HCT116 (cell line): ENCODE measurements around the gene ADAMTS9. TPM values are rescaled to one million over a fixed set of nuclear protein-coding genes. Genes with fewer than 3 reads are reported as not detected.

Experiments used
- ATAC-seq: fragments of 200-7000 bp; cut with Tn5 transposase; 2 replicates; pipeline ENCODE4 v1.9.1; 2020; ENCODE audit warnings: mild to moderate bottlenecking, moderate library complexity
- BruUV-seq: library from RNA; stranded (reverse); fragments of 400-500 nt; replicated peaks from 2 replicates; lab custom pipeline; 2021; lab: Mats Ljungman, UMichigan
- CTCF ChIA-PET: fragments of 300-600 bp; sonication (Branson Sonifier 250); formaldehyde crosslinking; loops from one replicate; lab custom pipeline; 2021; ENCODE audit warnings: antibody characterized with exemption; lab: Charles Lee
- POLR2A ChIA-PET: fragments of 300-600, 350-600 bp; sonication (Branson Sonifier 250); formaldehyde crosslinking; loops from one replicate; lab custom pipeline; 2021; ENCODE audit warnings: antibody characterized with exemption; lab: Charles Lee
- RAD21 ChIA-PET, 2 experiments: fragments of 300-600 bp; sonication (Branson Sonifier 250); formaldehyde crosslinking; loops; one replicate each; lab custom pipeline; 2023; ENCODE audit warnings: low total read pairs in 2 of 2; ENCODE audit not compliant: uncharacterized antibody in 2 of 2, unreplicated experiment in 2 of 2, low non-redundant PET in 1 of 2; lab: Charles Lee
- DNase-seq: peaks from one replicate; pipeline ENCODE4 v3.0.0-alpha.2; 2010; ENCODE audit warnings: low read depth, low spot score
- H2AFZ ChIP-seq: fragments of 200-600 bp; shearing (Covaris generic), sonication (generic); 2 replicates; pipeline ENCODE4 v1.6.1; 2017; ENCODE audit warnings: low read depth, mixed run types, mixed read lengths, antibody characterized with exemption, low read length; ENCODE audit not compliant: poor library complexity, severe bottlenecking
- H3K27ac ChIP-seq: 2 replicates; pipeline ENCODE4 v1.5.1; 2012; ENCODE audit warnings: low read depth, low read length
- H3K27me3 ChIP-seq: fragments of 200-600 bp; sonication (generic); 2 replicates; pipeline ENCODE4 v1.6.1; 2016; ENCODE audit warnings: mixed run types, low read length, mixed read lengths; ENCODE audit not compliant: insufficient read depth
- H3K36me3 ChIP-seq, 2 experiments: fragments of 200-500 bp in 1 of 2; fragments of 200-600 bp in 1 of 2; sonication (Bioruptor generic) in 1 of 2; sonication (generic) in 1 of 2; 2 replicates each; pipeline versions ENCODE4 v1.5.1 to v1.6.1; 2014 to 2016; ENCODE audit warnings: low read length in 2 of 2, inconsistent platforms in 1 of 2, mixed read lengths in 1 of 2, mixed run types in 1 of 2; ENCODE audit not compliant: insufficient read depth in 2 of 2, control insufficient read depth in 1 of 2
- H3K4me1 ChIP-seq, 2 experiments: fragments of 200-600 bp in 1 of 2; sonication (generic) in 1 of 2; 2 replicates each; pipeline versions ENCODE4 v1.5.1 to v1.6.1; 2012 to 2017; ENCODE audit warnings: low read length in 2 of 2, inconsistent platforms in 1 of 2, mild to moderate bottlenecking in 1 of 2, mixed read lengths in 1 of 2, mixed run types in 1 of 2, moderate library complexity in 1 of 2; ENCODE audit not compliant: insufficient read depth in 2 of 2, control insufficient read depth in 1 of 2
- H3K4me2 ChIP-seq: fragments of 200-600 bp; sonication (generic); 2 replicates; pipeline ENCODE4 v1.6.1; 2017; ENCODE audit warnings: mixed run types, low read length, mixed read lengths
- H3K4me3 ChIP-seq, 2 experiments: fragments of 200-600 bp in 1 of 2; sonication (generic) in 1 of 2; replicated peaks in 1 of 2; 2 replicates each; pipeline ENCODE4 v1.5.1; 2011 to 2016; ENCODE audit warnings: low read length in 2 of 2, control low read depth in 1 of 2, low read depth in 1 of 2, mild to moderate bottlenecking in 1 of 2, mixed read lengths in 1 of 2, mixed run types in 1 of 2
- H3K79me2 ChIP-seq: fragments of 200-600 bp; sonication (generic); 2 replicates; pipeline ENCODE4 v1.6.1; 2017; ENCODE audit warnings: mild to moderate bottlenecking, mixed run types, low read length, moderate library complexity, mixed read lengths; ENCODE audit not compliant: insufficient read depth
- H3K9ac ChIP-seq: fragments of 200-600 bp; sonication (generic); 2 replicates; pipeline ENCODE4 v1.6.1; 2016; ENCODE audit warnings: low read length, mixed read lengths
- H3K9me2 ChIP-seq: fragments of 200-600 bp; sonication (generic), shearing (Covaris generic); 2 replicates; pipeline ENCODE4 v1.6.1; 2017; ENCODE audit warnings: mixed run types, mild to moderate bottlenecking, moderate library complexity; ENCODE audit not compliant: insufficient read depth
- H3K9me3 ChIP-seq, 2 experiments: fragments of 200-500 bp in 1 of 2; fragments of 200-600 bp in 1 of 2; sonication (Bioruptor generic) in 1 of 2; sonication (generic) in 1 of 2; 2 replicates each; pipeline ENCODE4 v1.6.1; 2014 to 2017; ENCODE audit warnings: low read length in 2 of 2, mixed read lengths in 2 of 2, inconsistent platforms in 1 of 2, low read depth in 1 of 2, mild to moderate bottlenecking in 1 of 2, mixed run types in 1 of 2, moderate library complexity in 1 of 2; ENCODE audit not compliant: control insufficient read depth in 1 of 2, insufficient read depth in 1 of 2
- H4K20me1 ChIP-seq: fragments of 200-600 bp; sonication (generic), shearing (Covaris generic); 2 replicates; pipeline ENCODE4 v1.6.1; 2017; ENCODE audit warnings: mixed run types, mild to moderate bottlenecking, moderate library complexity; ENCODE audit not compliant: insufficient read depth
- ATF3 ChIP-seq: IDR thresholded peaks from 2 replicates; pipeline ENCODE4 v1.6.1; 2012
- CEBPB ChIP-seq: IDR thresholded peaks from 2 replicates; pipeline ENCODE4 v1.6.1; 2012; ENCODE audit warnings: low read depth
- CTCF ChIP-seq, 3 experiments: fragments of 200-600 bp in 1 of 3; sonication (generic) in 1 of 3; IDR thresholded peaks in 2 of 3; conservative IDR thresholded peaks in 1 of 3; 2 replicates each; pipeline ENCODE4 v1.5.1; 2012 to 2017; ENCODE audit warnings: low read depth in 2 of 3, low read length in 2 of 3, antibody characterized with exemption in 1 of 3, borderline replicate concordance in 1 of 3, control low read depth in 1 of 3, mild to moderate bottlenecking in 1 of 3, mixed read lengths in 1 of 3, mixed run types in 1 of 3, moderate library complexity in 1 of 3; ENCODE audit not compliant: insufficient read depth in 1 of 3
- EZH2 ChIP-seq: fragments of 200-600 bp; sonication (generic); IDR thresholded peaks from 2 replicates; pipeline ENCODE4 v1.6.1; 2017; ENCODE audit warnings: antibody characterized with exemption, mixed run types
- EZH2phosphoT487 ChIP-seq: fragments of 200-600 bp; IDR thresholded peaks from 2 replicates; pipeline ENCODE4 v1.6.1; 2018; ENCODE audit warnings: antibody characterized with exemption, borderline replicate concordance
- FOSL1 ChIP-seq: IDR thresholded peaks from 2 replicates; pipeline ENCODE4 v1.6.1; 2012; ENCODE audit warnings: low read depth
- POLR2A ChIP-seq: IDR thresholded peaks from 2 replicates; pipeline ENCODE4 v1.7.0; 2011; ENCODE audit warnings: borderline replicate concordance; ENCODE audit not compliant: insufficient read depth, insufficient read length; ENCODE audit errors: extremely low read depth
- RAD21 ChIP-seq: IDR thresholded peaks from 2 replicates; pipeline ENCODE4 v1.6.1; 2012; ENCODE audit warnings: low read depth, mild to moderate bottlenecking
- TCF7L2 ChIP-seq: IDR thresholded peaks from 2 replicates; pipeline ENCODE4 v1.7.0; 2011; ENCODE audit warnings: borderline replicate concordance, inconsistent platforms; ENCODE audit not compliant: insufficient read depth, insufficient read length; ENCODE audit errors: extremely low read depth
- YY1 ChIP-seq: IDR thresholded peaks from 2 replicates; pipeline ENCODE4 v1.6.1; 2011; ENCODE audit warnings: low read length, low read depth, moderate library complexity, mild to moderate bottlenecking; ENCODE audit not compliant: insufficient replicate concordance; ENCODE audit errors: extremely low read depth
- intact Hi-C: fragments of 100-400 bp; cut with micrococcal nuclease; formaldehyde crosslinking; loops from 2 replicates; pipeline ENCODE4 v1.10.0; 2022
- total RNA-seq: library from RNA; stranded (reverse); gene quantifications from one replicate; pipeline ENCODE4 v1.2.1, GENCODE V29; 2021; ENCODE audit not compliant: unreplicated experiment

Gene ADAMTS9
- total RNA-seq, 1 experiment from 2014 or later = 0.05 TPM

- Histone ChIP-seq H3K9me2 (no peaks in the 10 kb centered on the region), H4K20me1 (no peaks in the 10 kb centered on the region), H2AFZ (no peak overlapping the region), H3K27me3 (peaks cover 43% of the 10 kb centered on the region), H3K9ac (no peak overlapping the region), H3K4me1 (no peaks in the 10 kb centered on the region), H3K27ac (no peak overlapping the region), H3K4me3 (no peak overlapping the region), H3K36me3 (no peaks in the 10 kb centered on the region), H3K4me2 (no peak overlapping the region), H3K9me3 (no peaks in the 10 kb centered on the region), H3K79me2 (no peaks in the 10 kb centered on the region)
- intact Hi-C loops = no loop called here
- ChIA-PET CTCF (no interaction called here), POLR2A (no interaction called here), RAD21 (no interaction called here)
- BruUV-seq = no TSS peak
- DNase-seq (no peak), ATAC-seq (no peak)
- TF ChIP-seq ATF3 = no peak
- no peak for TF ChIP-seq TCF7L2
- TF ChIP-seq CEBPB = no peak
- no peak for TF ChIP-seq POLR2A
- TF ChIP-seq EZH2 = no peak
- TF ChIP-seq FOSL1 = no peak
- TF ChIP-seq CTCF (IDR thresholded peaks at IDR 0.05 in 2 of 3, conservative IDR thresholded peaks at IDR 0.05 in 1 of 3; ENCODE audit: borderline replicate concordance in 1 of 3, insufficient read depth in 1 of 3, low read depth in 2 of 3, low read length in 2 of 3) = no peak
- TF ChIP-seq YY1 = no peak
- TF ChIP-seq RAD21 = no peak
- TF ChIP-seq EZH2phosphoT487 = no peak
Observed at GRCh38 chr3:64551697-64552096, 136.1 kb downstream of the ADAMTS9 start.
